GM18499 (cell line): ENCODE results near the gene RANGAP1.

ENCODE experiments used
- ATAC-seq: cut with Tn5 transposase; IDR thresholded peaks from one replicate; pipeline ENCODE4 v1.9.1; 2021; ENCODE audit warnings: moderate number of reproducible peaks; ENCODE audit not compliant: insufficient read depth, unreplicated experiment

RANGAP1 gene

GRCh38 chr22:41204992-41205900 lies 80.7 kb downstream of the RANGAP1 start, which contains the start of gene L3MBTL2:
Gene L3MBTL2 (plus strand): TSS chr22:41205312. CDS start chr22:41205363, 51 bp downstream.
- peak; percentile 71 for ATAC-seq

GRCh38 chr22:41204066-41204465 lies 81.9 kb downstream of the RANGAP1 start:
- no peak for ATAC-seq

- no peak for ATAC-seq
Observed at GRCh38 chr22:41203118-41203517, 82.9 kb downstream of the RANGAP1 start.

- no peak for ATAC-seq
Observed at GRCh38 chr22:41201141-41201540, 84.8 kb downstream of the RANGAP1 start.

- no peak for ATAC-seq
Observed at GRCh38 chr22:41198027-41198580, 87.9 kb downstream of the RANGAP1 start.

GRCh38 chr22:41197038-41197972 lies 88.7 kb downstream of the RANGAP1 start:
- no peak for ATAC-seq
